HG02884 (cell line): Measurements from ENCODE around the gene STK39.

Experiments used
- ATAC-seq: cut with Tn5 transposase; IDR thresholded peaks from one replicate; pipeline ENCODE4 v1.9.1; 2021; ENCODE audit warnings: mild to moderate bottlenecking, moderate library complexity; ENCODE audit not compliant: unreplicated experiment

The STK39 gene

GRCh38 chr2:167941604-167942003 lies 305.8 kb downstream of the STK39 start:
- no peak for ATAC-seq

GRCh38 chr2:167940734-167941507 lies 306.5 kb downstream of the STK39 start:
- no peak for ATAC-seq

- ATAC-seq, result no peak
Observed at GRCh38 chr2:167940346-167940725, 307.1 kb downstream of the STK39 start.

- ATAC-seq, result no peak
Observed at GRCh38 chr2:167939514-167940345, 307.7 kb downstream of the STK39 start.

DNA sequence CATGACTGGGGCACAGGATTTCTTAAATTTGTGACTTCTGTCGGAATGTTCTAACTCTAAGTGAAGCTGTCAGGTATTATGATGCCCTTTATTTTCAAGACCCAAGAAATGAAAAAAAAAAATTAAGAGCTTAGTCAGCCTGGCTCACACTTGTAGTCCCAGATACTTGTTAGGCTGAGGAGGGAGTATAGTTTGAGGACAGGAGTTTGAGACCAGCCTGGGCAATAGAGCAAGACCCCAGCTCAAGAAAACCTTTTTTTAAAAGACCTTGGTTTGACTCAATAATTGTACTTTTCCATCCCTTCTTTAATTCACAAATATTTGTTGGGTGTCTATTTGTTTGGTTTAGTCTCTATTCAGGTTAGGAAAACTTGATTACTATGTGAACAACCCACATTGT lies 310.0 kb downstream of the STK39 start:
- ATAC-seq, result no peak

- ATAC-seq, result no peak
Observed at GRCh38 chr2:167935803-167936110, 311.6 kb downstream of the STK39 start.

DNA sequence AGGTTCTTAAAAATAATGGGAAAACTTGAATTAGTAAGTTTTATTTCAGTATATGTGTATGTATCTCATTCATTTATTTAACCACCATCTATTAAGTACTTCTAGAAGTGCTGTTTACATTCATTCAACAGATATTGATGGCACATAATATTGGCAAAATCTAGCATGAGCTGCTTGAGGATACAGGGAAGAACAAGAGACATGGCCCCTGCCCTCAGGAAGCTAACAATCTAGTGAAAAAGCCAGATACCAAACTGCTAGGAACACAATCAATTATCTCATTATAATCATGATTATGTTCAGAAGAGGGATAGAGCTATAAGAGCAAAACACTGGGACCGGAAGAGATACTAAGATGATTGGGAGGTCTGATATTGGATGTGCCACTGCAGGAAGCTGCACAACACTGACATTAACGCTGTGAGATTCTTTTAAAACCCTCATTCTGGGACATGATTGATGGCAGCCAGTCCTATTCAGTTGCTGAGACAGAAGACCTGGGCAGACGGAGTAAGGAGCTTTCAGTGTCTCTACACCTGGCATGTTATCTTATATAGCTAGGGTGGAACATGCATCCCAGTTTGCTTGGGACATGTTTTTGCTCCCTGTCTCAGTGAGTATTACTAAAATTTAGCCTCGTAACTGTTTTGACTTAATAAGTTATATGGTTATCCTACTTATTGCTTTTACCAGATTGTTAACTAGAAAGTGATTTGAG lies 314.1 kb downstream of the STK39 start:
- ATAC-seq, result no peak

- no peak for ATAC-seq
Observed at GRCh38 chr2:167932123-167932693, 315.2 kb downstream of the STK39 start.

DNA sequence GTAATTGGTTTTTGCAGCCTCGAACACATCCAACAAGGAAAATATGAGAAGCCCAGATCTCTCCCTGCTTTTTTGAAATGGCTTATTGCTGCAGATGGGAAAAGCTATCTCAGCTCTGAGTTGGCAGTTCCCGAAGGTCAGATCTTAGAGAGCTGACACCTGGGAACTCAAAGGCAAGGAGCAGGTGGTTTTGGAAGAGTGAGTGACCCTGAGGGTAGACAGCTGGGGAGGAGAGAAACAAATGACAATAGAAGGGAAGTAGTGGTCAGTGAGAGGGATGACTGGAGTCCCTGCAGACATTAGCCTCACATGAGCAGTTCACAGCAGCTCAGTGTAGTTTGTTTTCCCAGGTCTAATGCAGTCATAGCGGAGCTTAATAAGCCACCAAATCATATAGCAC lies 317.9 kb downstream of the STK39 start:
- no peak for ATAC-seq

DNA sequence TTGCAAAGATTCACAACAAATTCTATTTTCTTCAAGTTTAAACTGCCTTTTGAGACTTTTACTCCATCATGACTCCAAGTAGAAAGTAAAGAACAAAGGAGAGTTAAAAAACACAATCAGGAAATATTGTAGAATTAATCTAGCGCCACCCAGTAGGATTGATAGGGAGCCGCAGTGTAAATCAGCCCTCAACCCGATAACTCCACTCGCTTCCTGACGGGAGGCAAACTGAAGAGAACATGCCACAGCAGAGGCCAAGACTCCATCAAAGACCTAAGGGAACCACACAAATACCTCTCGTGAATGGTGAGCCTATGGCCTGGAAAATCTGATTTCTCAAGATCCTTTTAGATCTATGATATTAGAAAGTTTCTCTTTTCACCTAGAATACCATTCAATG lies 319.0 kb downstream of the STK39 start:
- ATAC-seq, result no peak

GRCh38 chr2:167925758-167926157 lies 321.6 kb downstream of the STK39 start:
- no peak for ATAC-seq

- no peak for ATAC-seq
Observed at GRCh38 chr2:167924556-167924955, 322.8 kb downstream of the STK39 start.

- no peak for ATAC-seq
Observed at GRCh38 chr2:167916756-167917155, 330.6 kb downstream of the STK39 start.

- ATAC-seq, result no peak
Observed at GRCh38 chr2:167914969-167915368, 332.4 kb downstream of the STK39 start.

GRCh38 chr2:167908786-167909185 lies 338.6 kb downstream of the STK39 start:
- no peak for ATAC-seq

DNA sequence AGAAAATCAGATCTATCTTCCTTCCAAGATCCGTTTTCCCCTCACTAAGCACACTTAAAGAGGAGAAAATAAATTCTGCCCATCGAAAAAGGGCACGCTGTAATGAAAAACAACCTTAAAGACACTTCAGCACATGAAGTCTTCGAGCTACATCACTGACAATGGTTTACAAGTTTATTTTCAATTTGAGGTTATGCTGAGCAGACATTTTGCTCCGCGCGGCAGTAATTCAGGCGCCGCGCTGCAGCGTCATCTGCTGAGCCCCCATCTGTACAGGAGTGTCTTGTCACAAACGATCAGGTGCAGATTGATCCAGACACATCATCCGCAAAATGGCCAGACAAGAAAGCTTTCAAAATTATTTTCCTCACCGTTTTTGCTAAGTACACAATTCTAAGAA lies 341.7 kb downstream of the STK39 start:
- no peak for ATAC-seq
